Stimulated activated CD8-positive, alpha-beta memory T cell treated with anti-CD3 and anti-CD28 coated beads, Interleukin-15, amount 100 ng/mL, for 1 hour (primary cell): ENCODE measurements around the gene SYNJ2.
"Not testable (repeated sequence)": the region's sequence is repeated elsewhere in the genome, so short reads cannot be mapped to it uniquely, and the experiment has no call there.

Experiments used
- DNase-seq: peaks from one replicate; pipeline ENCODE4 v3.0.0-alpha.2; 2020; ENCODE audit warnings: low read depth

SYNJ2 gene

DNA sequence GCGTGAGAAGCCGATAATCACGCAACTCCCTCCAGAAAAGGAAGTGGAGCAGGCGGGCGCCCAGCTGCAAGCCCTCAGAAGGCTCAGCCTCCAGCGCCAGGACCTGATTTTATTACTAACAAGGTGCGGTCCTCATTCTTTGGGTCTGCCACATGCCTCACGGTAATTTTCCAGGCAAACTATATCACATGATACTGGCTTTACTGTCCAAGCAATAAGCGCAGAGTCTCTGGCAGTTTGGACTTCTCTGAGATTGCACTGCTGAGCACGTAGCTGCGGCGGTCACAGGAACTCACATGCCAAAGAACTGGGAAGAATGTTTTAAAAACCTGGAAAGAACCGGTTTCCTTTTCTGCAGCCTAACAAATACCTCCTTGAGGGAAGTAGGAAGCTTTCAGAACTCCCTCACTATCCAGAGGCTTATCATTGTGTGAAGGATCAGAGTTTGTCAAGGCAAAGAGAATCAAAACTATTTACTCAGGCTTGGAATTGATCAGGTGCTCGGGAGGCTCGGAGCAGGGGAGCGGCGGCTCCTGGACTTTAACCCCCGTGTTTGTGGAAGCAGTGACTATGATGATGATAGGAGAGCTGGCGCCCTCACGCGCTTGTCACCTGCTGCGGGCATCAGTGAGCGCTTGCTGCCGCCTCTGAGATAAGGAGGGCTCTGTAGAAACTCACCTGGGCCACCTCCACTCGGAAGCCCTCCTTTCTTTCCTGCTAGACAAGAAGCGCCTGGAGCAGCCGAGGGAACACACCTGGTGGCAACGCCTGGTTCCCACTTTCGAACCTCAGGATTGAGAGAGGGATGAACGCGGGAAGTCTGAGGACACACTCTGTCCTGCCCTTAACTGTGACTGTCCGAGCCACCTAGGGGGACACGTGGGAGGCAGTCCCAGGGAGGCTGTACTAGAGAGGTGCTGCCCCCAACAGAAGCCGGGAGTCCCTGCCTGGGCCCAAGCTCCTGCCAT is 27.2 kb upstream of the SYNJ2 start:
- DNase-seq = no peak

DNA sequence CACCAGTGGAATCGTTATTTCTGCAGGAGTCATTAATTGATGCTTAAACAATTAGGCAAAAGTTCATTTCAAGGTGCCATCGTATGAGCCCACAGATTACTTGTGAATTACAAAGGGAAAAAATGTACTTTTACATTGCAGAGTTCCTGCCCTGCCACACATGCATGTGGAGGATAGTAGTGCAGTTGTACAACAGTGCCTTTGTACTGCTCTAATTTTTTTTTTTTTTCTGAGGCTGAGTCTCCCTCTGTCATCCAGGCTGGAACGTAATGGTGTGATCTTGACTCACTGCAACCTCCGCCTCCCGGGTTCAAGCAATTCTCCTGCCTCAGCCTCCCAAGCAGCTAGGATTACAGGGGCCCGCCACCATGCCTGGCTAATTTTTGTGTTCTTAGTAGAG is 26.0 kb upstream of the SYNJ2 start:
- DNase-seq = no peak

DNA sequence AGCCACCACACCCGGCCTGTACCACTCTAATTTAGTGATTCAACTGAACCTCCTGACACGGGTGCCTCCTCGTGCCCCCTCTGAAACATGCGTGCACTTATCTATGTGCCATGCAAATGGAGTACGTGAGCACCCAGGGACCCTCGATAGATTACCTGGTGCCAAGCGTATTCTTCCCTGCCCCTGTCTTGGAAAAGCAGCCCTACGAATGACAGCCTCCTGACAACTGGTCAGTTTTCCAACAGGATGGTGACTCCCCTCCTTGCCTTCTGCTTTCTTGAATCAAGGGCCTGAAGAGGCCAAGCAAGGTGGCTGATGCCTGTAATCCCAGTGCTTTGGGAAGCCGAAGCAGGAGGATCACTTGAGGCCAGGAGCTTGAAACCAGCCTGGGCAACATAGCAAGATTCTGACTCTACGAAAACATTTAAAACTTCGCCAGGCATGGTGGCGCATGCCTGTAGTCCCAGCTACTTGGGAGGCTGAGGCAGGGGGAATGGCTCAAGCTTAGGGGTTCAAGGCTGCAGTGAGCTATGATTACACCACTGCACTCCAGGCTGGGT is 25.4 kb upstream of the SYNJ2 start:
- DNase-seq = no peak

DNA sequence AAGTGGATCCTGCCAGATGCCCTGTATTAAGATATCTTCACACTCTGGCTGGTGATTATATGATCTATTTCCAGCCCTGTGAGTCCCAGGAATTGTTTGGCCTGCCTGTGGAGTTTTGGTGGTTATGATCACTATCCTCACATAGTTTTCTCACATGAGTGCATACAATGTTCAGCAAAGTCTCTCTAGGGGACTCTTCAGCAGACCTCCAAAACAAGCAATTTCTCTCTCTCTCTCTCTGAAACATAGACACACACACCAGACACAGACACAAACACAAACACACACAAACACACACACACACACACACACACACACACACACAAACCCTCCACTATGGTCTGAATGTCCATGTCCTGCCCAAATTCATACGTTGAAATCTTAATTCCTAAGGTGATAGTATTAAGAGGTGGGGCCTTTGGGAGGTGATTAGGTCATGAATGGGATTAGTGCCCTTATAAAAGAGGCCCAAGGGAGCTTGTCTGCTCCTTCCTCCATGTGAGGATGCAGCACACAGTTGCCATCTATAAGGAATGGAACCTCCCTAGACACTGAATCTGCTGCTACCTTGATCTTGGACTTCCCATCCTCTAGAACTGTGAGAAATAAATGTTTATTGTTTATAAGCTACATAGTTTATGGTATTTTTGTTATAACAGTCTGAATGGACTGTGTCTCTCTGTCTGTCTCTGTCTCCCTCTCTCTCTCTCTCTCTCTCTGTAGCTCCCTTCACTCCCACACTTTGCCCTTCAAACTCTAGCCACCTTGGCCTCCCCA is 22.0 kb upstream of the SYNJ2 start:
- DNase-seq = no peak

DNA sequence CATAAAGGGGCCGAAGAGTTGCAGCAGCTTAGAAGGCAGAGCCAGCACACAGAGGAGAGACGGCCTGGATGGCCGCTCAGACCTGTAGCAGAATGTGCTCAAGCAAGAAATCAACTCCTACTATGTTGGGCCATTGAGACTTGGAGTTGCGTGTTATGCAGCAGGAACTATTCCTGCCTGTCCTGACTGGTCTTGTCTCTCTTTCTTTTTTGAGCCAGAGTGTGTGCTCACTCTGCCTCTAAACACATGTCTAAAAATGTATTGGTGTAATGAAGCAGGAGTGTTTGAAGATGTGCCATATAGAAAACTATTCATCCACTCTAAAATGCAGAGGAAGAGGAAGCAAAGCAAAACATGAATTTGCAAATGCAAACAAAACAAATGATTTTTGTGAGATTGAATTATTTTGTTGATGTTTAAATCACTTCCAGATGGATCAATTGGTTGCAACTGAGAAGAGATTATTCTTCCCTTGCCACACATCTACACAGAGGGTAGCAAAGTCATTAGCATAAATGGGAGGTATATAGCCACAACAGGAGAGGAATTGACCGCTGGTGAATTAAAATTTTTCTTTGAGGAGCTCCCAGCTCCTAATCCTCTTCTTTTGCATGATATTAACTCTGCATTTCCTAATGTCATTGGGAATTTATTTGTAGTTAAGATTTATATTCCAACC is 20.4 kb upstream of the SYNJ2 start:
- DNase-seq = no peak

DNA sequence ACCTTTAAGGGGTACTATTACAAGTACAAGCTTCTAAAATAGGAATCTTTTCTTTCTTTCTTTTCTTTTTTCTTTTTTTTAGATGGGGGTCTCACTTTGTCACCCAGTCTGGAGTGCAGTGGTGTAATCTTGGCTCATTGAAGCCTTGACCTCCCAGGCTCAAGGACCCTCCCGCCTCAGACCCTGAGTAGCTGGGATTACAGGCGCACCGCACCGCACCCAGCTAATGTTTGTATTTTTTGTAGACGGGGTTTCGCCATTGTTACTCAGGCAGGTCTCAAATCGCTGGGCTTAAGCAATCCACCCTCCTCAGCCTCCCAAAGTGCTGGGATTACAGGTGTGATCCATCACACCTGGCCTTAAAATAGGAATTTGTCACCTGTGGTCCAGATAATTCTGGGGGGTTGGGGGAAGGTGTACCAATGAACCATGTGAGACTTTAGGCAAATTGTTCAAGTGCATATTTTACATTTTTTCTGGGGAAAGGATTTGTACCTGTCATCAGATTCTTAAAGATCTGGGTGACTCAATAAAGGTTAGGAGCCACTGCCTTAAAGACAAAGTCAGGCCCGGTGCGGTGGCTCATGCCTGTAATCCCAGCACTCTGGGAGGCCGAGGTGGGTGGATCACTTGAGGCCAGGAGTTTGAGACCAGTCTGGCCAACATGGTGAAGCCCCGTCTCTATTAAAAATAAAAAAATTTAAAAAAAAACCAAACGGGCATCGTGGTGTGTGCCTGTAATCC is 19.7 kb upstream of the SYNJ2 start:
- no peak for DNase-seq

DNA sequence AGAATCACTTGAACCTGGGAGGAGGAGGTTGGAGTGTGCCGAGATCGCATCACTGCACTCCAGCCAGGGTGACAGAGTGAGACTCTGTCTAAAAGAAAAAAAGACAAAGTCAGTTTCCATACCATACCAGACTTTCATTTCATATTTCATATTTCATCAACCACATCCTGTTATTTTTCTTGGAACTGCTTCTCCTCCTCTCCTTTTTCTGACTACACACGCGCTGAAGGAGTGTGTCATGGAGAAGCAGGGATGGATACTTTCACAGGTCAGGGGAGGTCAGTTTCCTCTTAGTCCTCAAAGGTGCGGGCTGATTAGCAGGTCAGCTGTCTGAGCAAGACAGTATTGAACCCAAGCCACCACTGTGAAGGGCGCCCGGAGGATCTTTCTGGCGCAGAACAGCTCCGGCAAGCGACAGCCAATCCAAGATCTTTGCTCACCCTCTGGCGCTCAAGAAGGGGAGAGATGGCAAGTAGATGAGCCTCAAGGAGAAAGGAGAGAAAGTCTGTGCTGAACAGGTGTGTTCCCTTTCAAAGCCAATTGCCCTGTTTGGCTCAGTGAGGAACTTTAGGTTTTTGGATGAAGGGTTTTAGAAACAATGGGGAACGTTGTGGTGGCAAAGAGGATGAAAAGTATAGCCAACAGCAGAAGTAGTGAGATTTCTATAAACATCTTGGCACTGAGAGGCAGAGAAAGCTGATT is 18.9 kb upstream of the SYNJ2 start:
- no peak for DNase-seq

DNA sequence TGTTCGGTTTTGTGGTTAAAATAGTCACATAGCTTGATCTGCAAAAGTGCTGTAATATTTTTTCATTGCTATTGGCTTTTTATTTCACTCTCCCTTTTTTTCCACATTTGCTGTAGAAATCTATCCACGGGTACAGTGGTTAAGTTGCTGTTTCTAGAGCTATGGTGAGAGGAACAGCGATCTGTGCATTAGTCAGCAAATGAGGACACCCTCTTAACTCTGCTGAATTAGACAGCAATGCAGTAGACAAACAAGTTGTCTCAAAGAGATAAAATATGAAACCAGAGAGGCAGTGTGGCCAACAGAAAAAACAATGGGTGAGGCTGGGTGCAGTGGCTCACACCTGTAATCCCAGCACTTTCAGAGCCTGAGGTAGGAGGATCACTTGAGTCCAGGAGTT is 17.6 kb upstream of the SYNJ2 start:
- no peak for DNase-seq

DNA sequence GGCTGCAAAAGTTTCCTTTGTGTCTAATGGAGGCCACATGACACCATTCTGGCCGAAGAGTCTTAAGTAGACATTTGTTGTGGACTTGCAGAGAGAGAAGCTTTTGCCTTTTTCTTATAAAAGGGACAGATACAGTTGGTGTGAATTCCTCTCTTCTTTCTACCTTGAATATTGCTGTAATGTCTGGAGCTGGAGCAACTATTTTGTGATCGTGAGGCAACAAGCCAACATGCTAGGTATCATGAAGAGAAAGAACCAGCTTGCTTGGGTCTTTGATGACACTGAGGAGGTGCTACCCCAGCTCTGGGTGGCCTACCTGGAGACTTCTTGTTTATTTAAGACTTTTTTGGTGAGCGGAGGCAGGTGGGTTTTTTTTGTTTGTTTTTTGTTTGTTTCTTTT is 16.3 kb upstream of the SYNJ2 start:
- no peak for DNase-seq

DNA sequence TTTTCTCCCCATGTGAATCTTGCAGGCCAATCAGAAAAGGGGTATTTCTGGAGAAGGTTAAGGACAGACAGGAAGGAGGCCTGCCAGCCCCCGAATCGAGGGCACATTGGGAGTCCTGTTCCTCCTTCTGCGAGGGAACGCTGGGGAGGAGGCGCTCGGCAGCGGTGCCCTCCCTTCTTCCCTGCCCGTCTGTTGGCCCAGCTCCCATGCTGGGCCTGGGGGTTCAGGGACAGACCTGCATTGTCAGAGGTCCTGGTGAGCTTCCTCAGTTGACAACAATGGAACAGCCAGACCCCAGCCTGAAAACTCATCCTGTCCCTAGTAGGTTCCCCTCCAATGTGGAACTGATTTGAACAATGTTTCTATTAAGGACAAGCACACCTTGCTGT is 15.1 kb upstream of the SYNJ2 start:
- no peak for DNase-seq

DNA sequence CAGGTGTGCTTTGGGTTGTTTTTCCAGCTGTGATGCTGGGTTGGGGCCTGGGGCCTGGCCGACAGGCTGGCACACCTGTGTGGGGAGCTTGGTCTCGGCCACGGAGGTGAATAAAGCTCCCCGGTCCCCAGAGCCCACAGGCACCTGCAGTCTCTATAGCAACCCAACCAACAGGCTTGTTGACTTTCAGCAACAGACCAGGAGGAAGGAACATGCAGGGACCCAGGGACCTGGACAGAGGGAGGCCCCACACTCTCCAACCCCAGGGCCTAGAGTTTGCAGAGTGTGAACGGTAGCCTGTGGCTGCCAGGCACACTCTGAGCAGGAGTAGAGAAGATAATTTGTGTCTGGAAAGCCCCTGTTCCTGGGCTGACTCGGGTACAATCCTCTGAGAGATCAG is 14.6 kb upstream of the SYNJ2 start:
- no peak for DNase-seq

DNA sequence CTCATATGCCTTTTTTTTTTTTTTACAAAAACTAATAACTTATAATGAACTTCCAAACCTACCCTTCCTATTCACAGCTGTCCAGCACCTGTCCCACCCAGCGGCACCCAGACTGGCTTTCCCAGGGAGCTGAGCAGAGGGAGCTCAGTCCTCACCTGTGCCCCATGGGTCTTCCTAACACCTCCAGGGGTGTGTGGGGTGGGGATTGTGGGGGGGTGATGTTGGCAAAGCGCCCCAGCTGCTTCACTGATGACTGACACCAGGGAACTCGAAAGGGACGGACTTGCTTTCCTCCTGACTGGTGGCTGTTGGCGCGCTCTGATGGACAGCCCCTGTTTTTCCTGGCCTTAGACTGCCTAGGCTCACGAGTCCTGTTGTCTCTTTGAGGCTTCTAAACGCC is 14.2 kb upstream of the SYNJ2 start:
- no peak for DNase-seq

DNA sequence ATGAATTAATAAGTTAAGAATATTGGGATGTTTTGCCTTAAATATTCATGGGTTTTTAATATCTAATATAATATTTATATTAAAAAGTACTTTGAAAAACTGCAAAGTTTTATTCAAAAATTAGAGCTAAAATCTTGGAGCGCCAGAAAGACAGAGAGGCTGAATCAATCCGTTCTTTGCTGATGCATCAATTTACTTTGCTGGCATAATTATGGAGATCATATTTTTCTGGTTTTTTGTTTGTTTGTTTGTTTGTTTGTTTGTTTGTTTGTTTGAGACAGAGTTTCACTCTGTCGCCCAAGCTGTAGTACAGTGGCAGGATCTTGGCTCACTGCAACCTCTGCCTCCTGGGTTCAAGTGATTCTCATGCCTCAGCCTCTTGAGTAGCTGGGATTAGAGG is 9.5 kb upstream of the SYNJ2 start:
- not testable (repeated sequence) for DNase-seq

DNA sequence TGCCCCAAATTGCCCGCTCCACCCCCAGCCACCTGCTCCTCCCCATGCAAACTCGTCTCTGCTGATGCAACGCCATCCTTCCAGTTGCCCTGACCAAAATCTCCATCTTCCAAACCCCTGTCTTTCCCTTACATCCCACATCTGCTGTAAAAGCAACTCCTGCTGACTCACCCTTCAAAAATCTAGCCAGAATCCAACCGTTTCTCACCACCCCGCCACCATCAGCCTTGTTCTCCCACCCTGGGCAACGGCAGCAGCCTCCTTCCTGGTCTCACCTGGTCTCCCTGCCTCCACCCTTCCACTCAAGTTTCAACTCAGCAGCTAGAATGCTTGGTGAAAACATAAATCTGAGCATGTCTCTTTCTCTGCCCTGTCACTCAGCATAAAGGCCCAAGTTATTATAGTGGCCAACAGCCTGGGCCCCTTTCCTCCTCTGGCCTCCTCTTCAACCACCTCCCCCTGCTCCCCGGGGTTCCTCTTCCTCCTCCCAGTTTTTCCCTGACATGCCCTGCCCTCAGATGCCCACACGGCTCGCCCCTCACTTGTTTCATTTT is 7.2 kb upstream of the SYNJ2 start:
- DNase-seq = no peak

DNA sequence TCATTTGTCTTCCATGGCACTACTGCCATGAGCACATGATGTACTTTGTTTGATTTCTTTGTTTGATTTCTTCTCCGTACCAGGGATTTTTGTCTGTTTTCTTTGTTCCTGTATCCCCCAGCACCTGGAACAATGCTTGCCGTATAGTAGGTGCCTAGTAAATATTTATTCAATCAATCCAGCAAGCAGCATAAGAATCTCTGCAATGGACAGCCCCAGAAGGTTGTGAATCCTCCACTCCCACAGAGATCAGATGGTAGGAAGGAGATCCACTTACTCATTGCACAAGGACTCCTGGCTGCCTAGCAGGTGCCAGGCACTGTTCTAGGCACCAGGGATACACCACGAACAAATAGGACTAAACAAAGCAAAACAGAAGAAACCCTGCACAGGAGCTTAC is 6.7 kb upstream of the SYNJ2 start:
- DNase-seq = no peak

DNA sequence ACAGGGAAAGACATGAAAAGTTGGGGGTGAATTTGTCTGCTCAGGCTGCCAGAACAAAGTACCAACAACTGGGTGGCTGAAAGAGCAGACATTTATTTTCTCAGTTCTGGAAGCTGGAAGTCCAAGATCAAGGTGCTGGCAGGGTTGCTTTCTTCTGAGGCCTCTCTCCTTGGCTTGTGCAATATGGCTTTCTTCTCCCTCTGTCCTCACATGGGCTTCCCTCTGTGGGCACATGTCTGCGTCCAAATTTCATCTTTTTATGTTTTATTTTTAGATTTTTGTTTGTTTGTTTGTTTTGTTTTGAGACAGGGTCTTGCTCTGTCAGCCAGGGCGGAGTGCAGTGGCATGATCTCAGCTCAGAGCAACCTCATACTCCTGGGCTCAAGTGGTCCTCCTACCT is 6.2 kb upstream of the SYNJ2 start:
- DNase-seq = no peak

DNA sequence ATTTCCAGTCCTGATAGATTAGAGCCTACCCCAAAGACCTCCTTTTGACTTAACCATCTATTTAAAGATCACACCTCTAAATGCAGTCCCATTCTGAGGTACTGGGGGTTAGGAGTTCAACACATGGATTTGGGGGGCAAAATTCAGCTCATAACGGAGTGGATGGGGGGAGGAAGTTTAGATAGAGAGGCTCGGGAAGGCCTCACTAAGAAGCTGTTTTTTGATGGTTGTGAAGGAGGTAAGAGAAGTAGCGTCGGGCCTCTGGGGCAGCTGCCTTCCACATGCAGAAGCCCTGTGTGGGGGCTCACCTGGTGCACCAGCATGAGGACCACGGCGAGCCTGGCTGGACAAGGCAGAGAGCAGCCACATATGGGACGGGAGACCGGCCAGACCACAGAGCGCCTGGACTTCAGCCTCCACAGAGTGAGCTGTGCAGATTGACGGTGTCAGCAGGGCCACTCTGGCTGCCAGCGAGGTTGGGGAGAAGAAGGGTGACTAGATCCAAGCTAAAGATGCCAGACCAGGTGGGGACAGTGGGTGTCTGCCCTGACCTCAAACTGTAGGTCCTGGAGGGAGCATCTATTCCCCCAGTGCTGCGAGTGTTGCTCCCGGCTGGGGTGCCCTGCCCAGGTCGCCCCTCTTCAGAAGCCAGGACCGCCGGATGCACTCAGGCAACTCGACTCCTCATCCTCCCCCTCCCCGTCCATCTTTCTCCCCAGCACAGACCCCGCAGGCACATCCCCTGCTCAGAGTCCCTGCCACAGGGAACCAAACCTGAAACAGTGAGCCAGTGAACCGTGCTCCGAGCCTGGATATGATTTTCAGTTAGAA is 5.1 kb upstream of the SYNJ2 start:
- DNase-seq = no peak

DNA sequence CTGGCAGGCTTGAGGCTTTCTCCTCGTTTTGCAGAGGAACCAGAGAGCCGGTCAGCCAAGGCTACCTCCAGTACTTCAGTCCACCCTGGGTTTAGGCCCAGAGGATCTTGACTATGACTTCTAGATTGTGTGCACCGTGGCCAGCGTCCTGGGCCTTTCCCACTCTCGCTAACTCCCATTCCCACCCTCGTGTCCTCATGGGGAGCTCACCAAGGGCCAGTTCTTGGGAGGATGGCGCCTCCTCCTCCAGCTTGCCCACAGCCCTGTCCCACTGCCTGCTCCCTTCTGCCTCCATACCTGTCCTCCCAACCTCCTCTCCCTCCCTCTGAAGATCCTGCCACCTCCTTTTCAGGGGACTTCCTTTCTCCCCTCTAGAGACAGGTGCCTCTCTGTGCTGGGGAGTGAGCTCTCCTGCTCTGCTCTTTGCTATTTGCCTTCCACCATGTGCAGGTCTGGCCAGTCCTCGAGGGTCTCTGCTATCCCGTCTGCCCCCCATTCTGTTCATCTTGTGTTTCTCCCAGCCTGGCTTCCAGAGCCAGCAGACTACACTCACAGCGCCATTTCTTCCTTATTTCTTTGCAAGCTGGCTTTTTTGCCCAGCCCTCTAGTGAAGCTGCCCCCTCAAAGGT is 4.4 kb upstream of the SYNJ2 start:
- no peak for DNase-seq

DNA sequence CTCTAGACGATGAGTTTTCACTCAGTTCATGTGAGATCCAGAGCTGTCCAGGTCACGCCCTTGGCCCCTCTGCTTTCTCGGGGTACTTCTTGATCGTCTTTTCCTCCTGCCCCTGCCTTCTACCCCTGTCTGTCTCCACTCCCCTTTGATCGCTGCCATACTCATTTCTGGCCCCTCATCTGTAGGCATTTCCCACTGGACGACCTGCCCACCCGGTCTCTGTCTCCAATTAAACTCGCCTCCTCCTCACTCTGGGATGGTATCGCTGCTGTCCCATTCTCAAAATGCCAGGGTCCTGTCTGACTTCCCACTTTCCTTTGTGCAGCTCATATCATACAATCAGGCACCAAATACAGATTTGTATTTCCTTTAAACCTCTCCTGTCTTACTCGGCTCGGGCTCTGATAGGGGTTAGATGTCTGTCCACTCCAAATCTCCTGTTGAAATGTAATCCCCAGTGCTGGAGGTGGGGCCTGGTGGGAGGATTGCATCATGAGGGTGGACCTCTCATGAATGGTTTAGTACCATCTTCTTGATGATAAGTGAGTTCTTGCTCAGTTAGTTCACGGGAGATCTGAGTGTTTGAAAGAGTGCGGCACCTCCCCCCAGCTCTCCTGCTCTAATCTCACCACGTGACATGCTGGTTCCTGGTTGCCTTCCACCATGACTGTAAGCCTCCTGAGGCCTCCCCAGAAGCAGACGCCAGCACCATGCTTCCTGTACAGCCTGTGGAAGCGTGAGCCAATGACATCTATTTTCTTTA is 3.5 kb upstream of the SYNJ2 start:
- DNase-seq = no peak
